Measurements from ENCODE around the gene PMEL.
A peak's percentile ranks its signal among the peaks of the same experiment; 100 is the strongest.
"Not testable (repeated sequence)": the region's sequence is repeated elsewhere in the genome, so short reads cannot be mapped to it uniquely, and the experiment has no call there.

The PMEL gene

GRCh38 chr12:55940065-55940732 lies 25.6 kb downstream of the PMEL start:
- DNase-seq: peak; percentile 88 to 94 (median 93)

- no peak for DNase-seq
These were observed 26.9 kb downstream of the PMEL start for GRCh38 chr12:55938826-55939501.

- no peak for DNase-seq
These were observed 27.9 kb downstream of the PMEL start for GRCh38 chr12:55937981-55938380.

GRCh38 chr12:55935738-55936151 lies 30.1 kb downstream of the PMEL start:
- no peak for DNase-seq

GRCh38 chr12:55934773-55935172 lies 31.1 kb downstream of the PMEL start:
- no peak for DNase-seq

GRCh38 chr12:55933799-55934742 lies 31.8 kb downstream of the PMEL start:
- no peak for DNase-seq

- DNase-seq: peak; percentile 63 to 72 (median 64)
These were observed 32.6 kb downstream of the PMEL start for GRCh38 chr12:55933169-55933798.

GRCh38 chr12:55932551-55932910 lies 33.3 kb downstream of the PMEL start:
- DNase-seq: peak in 1 of 3 donors; percentile 39

GRCh38 chr12:55931780-55932550 lies 33.9 kb downstream of the PMEL start:
- DNase-seq: peak; percentile 38 to 70 (median 56)

- DNase-seq: peak; percentile 17 to 46 (median 30)
These were observed 34.5 kb downstream of the PMEL start for GRCh38 chr12:55931317-55931779.

GRCh38 chr12:55930771-55931316 lies 35.0 kb downstream of the PMEL start, which contains the start of gene DGKA:
Gene DGKA, plus strand, starts transcription at chr12:55931162. Its CDS starts 5,342 bp downstream, at chr12:55936504.
- peak; percentile 50 to 74 (median 72) for DNase-seq

GRCh38 chr12:55929306-55929791 lies 36.5 kb downstream of the PMEL start:
- peak in 1 of 3 donors; percentile 21 for DNase-seq

- peak; percentile 84 to 90 (median 89) for DNase-seq
These were observed 38.0 kb downstream of the PMEL start, which contains the start of gene PYM1 for GRCh38 chr12:55927588-55928502. Gene PYM1, minus strand, starts transcription at chr12:55927894. Its CDS starts 133 bp downstream, at chr12:55927761.

GRCh38 chr12:55926738-55927587 lies 38.9 kb downstream of the PMEL start:
- peak; percentile 88 to 94 (median 91) for DNase-seq

- no peak for DNase-seq
These were observed 39.7 kb downstream of the PMEL start for GRCh38 chr12:55925870-55926737.

GRCh38 chr12:55925371-55925770 lies 40.5 kb downstream of the PMEL start:
- DNase-seq: no peak

GRCh38 chr12:55923648-55924047 lies 42.2 kb downstream of the PMEL start:
- not testable (repeated sequence) for DNase-seq

- peak in 1 of 3 donors; percentile 17 for DNase-seq
These were observed 43.7 kb downstream of the PMEL start for GRCh38 chr12:55922126-55922525.
